GM13977 (cell line): ENCODE results near the gene CR1.

Source experiments
- DNase-seq: peaks from one replicate; pipeline ENCODE4 v3.0.0; 2012; ENCODE audit warnings: low spot score
- CTCF ChIP-seq: IDR thresholded peaks from 2 replicates; pipeline ENCODE4 v1.5.1; 2012; ENCODE audit warnings: mild to moderate bottlenecking, control low read depth; ENCODE audit not compliant: insufficient read depth; ENCODE audit errors: extremely low read depth, missing control alignments
- in situ Hi-C: fragments of 300-500 bp; cut with MboI; formaldehyde crosslinking; loops from one replicate; pipeline ENCODE4 v1.12.0; 2022; ENCODE audit warnings: low sequenced_read_pairs, low pct_unique_long_range_greater_than_20kb, mixed read lengths, inconsistent platforms; ENCODE audit not compliant: unreplicated experiment

The CR1 gene

GRCh38 chr1:207461649-207462048, 34.3 kb upstream of the CR1 start:
- no peak for DNase-seq
- in situ Hi-C loops = no loop called here
- TF ChIP-seq CTCF = no peak

- in situ Hi-C loops = no loop called here
- no peak for DNase-seq
- no peak for TF ChIP-seq CTCF
Observed at GRCh38 chr1:207462535-207462934, 33.4 kb upstream of the CR1 start.

GRCh38 chr1:207463021-207463420, 32.9 kb upstream of the CR1 start:
- in situ Hi-C loops = no loop called here
- DNase-seq = no peak
- TF ChIP-seq CTCF = no peak

GRCh38 chr1:207463571-207463970, 32.4 kb upstream of the CR1 start:
- in situ Hi-C loops = no loop called here
- no peak for TF ChIP-seq CTCF
- no peak for DNase-seq

- in situ Hi-C loops = no loop called here
- no peak for TF ChIP-seq CTCF
- DNase-seq = no peak
Observed at GRCh38 chr1:207470927-207471326, 25.0 kb upstream of the CR1 start.

GRCh38 chr1:207474210-207474609, 21.7 kb upstream of the CR1 start:
- DNase-seq = no peak
- TF ChIP-seq CTCF = no peak

GRCh38 chr1:207486198-207486597, 9.8 kb upstream of the CR1 start:
- in situ Hi-C loops = loop anchor here (25.0 kb wide), 1 partner anchor 399 kb away; the partner anchor contains the start of gene C4BPB
- no peak for DNase-seq
- TF ChIP-seq CTCF = no peak

More at GRCh38 chr1:207474210-207474609, 21.7 kb upstream of the CR1 start:
- in situ Hi-C loops = no loop called here
